Ovary (tissue), 3 donors: ENCODE results near the gene RETSAT.

Experiments used
- CTCF ChIP-seq, 3 donors: fragments of 450-650 bp in 2 of 3; fragments of 200-600 bp in 1 of 3; IDR thresholded peaks; one replicate each; pipeline versions ENCODE4 v1.5.1 to v1.8.0; 2016 to 2022; ENCODE audit warnings: antibody characterized with exemption in 3 of 3, mild to moderate bottlenecking in 1 of 3
- POLR2A ChIP-seq: fragments of 450-650 bp; IDR thresholded peaks from one replicate; pipeline ENCODE4 v1.6.1; 2017; ENCODE audit warnings: antibody characterized with exemption, mild to moderate bottlenecking, moderate library complexity
- donor health status: DM: no; HTN: no; CAD: no.

DNA sequence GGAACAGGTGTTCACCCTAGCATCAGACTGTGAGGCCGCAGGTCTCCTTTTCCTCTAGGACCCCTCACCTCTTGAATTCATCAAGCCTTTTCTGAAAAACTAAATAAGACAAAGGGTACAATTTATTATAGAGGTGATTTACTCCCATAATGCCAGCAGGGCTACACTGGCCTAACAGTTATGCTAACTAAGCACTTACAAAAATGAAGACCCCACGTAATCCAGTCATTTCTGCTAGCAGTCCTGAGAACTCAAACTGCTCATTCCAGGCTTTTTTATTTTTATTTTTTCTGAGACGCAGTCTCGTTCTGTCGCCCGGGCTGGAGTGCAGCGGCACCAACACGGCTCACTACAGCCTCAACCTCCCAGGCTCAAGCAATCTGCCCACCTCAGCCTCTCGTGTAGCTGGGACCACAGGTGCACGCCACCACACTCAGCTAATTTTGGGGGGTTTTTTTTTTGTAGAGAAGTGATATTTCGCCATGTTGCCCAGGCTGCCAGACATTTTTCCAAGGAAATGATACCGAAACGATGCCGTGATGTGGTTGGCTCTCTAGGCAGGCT is 41.7 kb upstream of the RETSAT start:
- TF ChIP-seq CTCF (IDR thresholded peaks at IDR 0.05) (no peak), POLR2A (no peak)
